HG03196 (cell line): ENCODE measurements around the gene CCDC73.
A peak's percentile ranks its signal among the peaks of the same experiment; 100 is the strongest.
"Not testable (repeated sequence)": the region's sequence is repeated elsewhere in the genome, so short reads cannot be mapped to it uniquely, and the experiment has no call there.

Experiments used
- ATAC-seq: cut with Tn5 transposase; IDR thresholded peaks from one replicate; pipeline ENCODE4 v1.9.1; 2021; ENCODE audit not compliant: unreplicated experiment

Gene CCDC73

GRCh38 chr11:32794439-32794838 lies at the start of gene CCDC73:
Gene CCDC73 (minus strand): TSS chr11:32794662. CDS start chr11:32760243, 34,419 bp downstream.
- no peak for ATAC-seq

GRCh38 chr11:32843544-32843943 lies 49.1 kb upstream of the CCDC73 start:
- ATAC-seq: no peak

GRCh38 chr11:32840587-32840986 lies 46.1 kb upstream of the CCDC73 start:
- ATAC-seq: no peak

- ATAC-seq: no peak
Measured at GRCh38 chr11:32839308-32839707, 44.8 kb upstream of the CCDC73 start.

- ATAC-seq: no peak
Measured at GRCh38 chr11:32838505-32839274, 44.2 kb upstream of the CCDC73 start.

- ATAC-seq: no peak
Measured at GRCh38 chr11:32836946-32837345, 42.5 kb upstream of the CCDC73 start.

GRCh38 chr11:32833921-32834320 lies 39.5 kb upstream of the CCDC73 start:
- ATAC-seq: no peak

- ATAC-seq: no peak
Measured at GRCh38 chr11:32831221-32831620, 36.8 kb upstream of the CCDC73 start.

GRCh38 chr11:32830796-32831195 lies 36.3 kb upstream of the CCDC73 start:
- no peak for ATAC-seq

- ATAC-seq: peak; percentile 6
Measured at GRCh38 chr11:32830413-32830738, 35.9 kb upstream of the CCDC73 start.

- ATAC-seq: peak; percentile 68
Measured at GRCh38 chr11:32829680-32830412, 35.4 kb upstream of the CCDC73 start, which contains the start of gene PRRG4. Gene PRRG4 (plus strand): TSS chr11:32829927. CDS start chr11:32830530, 603 bp downstream.

- ATAC-seq: peak; percentile 39
Measured at GRCh38 chr11:32829157-32829679, 34.8 kb upstream of the CCDC73 start.

GRCh38 chr11:32827276-32827675 lies 32.8 kb upstream of the CCDC73 start:
- no peak for ATAC-seq

- ATAC-seq: no peak
Measured at GRCh38 chr11:32826113-32826512, 31.7 kb upstream of the CCDC73 start.

- not testable (repeated sequence) for ATAC-seq
Measured at GRCh38 chr11:32823617-32824016, 29.2 kb upstream of the CCDC73 start.

GRCh38 chr11:32821917-32822560 lies 27.6 kb upstream of the CCDC73 start:
- no peak for ATAC-seq

GRCh38 chr11:32821517-32821916 lies 27.1 kb upstream of the CCDC73 start:
- ATAC-seq: no peak

- no peak for ATAC-seq
Measured at GRCh38 chr11:32820497-32820896, 26.0 kb upstream of the CCDC73 start.

GRCh38 chr11:32819187-32819586 lies 24.7 kb upstream of the CCDC73 start:
- ATAC-seq: no peak

- ATAC-seq: no peak
Measured at GRCh38 chr11:32817852-32818183, 23.4 kb upstream of the CCDC73 start.

- ATAC-seq: no peak
Measured at GRCh38 chr11:32817181-32817851, 22.9 kb upstream of the CCDC73 start.
